GM12874 (cell line): ENCODE data around the gene NLE1.

Experiments
- CTCF ChIP-seq: IDR thresholded peaks from 2 replicates; pipeline ENCODE4 v1.5.1; 2011; ENCODE audit warnings: low read depth, mild to moderate bottlenecking, control low read depth, low read length, moderate library complexity; ENCODE audit not compliant: insufficient read depth

NLE1 gene

GRCh38 chr17:35167666-35168065 lies 25.6 kb upstream of the NLE1 start:
- TF ChIP-seq CTCF: no peak

GRCh38 chr17:35167046-35167445 lies 24.9 kb upstream of the NLE1 start:
- no peak for TF ChIP-seq CTCF

GRCh38 chr17:35166526-35166925 lies 24.4 kb upstream of the NLE1 start:
- no peak for TF ChIP-seq CTCF

GRCh38 chr17:35164716-35165115 lies 22.6 kb upstream of the NLE1 start:
- no peak for TF ChIP-seq CTCF

- no peak for TF ChIP-seq CTCF
Measured at GRCh38 chr17:35163886-35164285, 21.8 kb upstream of the NLE1 start.

GRCh38 chr17:35162755-35163154 lies 20.7 kb upstream of the NLE1 start:
- TF ChIP-seq CTCF: no peak

- no peak for TF ChIP-seq CTCF
Measured at GRCh38 chr17:35161281-35161761, 19.2 kb upstream of the NLE1 start.
